ES-I3 (cell line): Measurements from ENCODE around the gene PRX.
"Not testable (repeated sequence)": the region's sequence is repeated elsewhere in the genome, so short reads cannot be mapped to it uniquely, and the experiment has no call there.

Source experiments
- H3K36me3 ChIP-seq: 2 replicates; pipeline ENCODE4 v1.6.1; 2013; ENCODE audit warnings: mild to moderate bottlenecking, low read length, control low read depth, moderate library complexity; ENCODE audit not compliant: insufficient read depth
- H3K4me1 ChIP-seq: 2 replicates; pipeline ENCODE4 v1.6.1; 2013; ENCODE audit warnings: mild to moderate bottlenecking, control low read depth, low read length; ENCODE audit not compliant: insufficient read depth
- H3K9ac ChIP-seq: 2 replicates; pipeline ENCODE4 v1.6.1; 2013; ENCODE audit warnings: low read depth, mild to moderate bottlenecking, low read length, moderate library complexity
- H3K9me3 ChIP-seq: 2 replicates; pipeline ENCODE4 v1.6.1; 2013; ENCODE audit warnings: mild to moderate bottlenecking, low read length, moderate library complexity; ENCODE audit not compliant: control insufficient read depth, insufficient read depth

Gene PRX

DNA sequence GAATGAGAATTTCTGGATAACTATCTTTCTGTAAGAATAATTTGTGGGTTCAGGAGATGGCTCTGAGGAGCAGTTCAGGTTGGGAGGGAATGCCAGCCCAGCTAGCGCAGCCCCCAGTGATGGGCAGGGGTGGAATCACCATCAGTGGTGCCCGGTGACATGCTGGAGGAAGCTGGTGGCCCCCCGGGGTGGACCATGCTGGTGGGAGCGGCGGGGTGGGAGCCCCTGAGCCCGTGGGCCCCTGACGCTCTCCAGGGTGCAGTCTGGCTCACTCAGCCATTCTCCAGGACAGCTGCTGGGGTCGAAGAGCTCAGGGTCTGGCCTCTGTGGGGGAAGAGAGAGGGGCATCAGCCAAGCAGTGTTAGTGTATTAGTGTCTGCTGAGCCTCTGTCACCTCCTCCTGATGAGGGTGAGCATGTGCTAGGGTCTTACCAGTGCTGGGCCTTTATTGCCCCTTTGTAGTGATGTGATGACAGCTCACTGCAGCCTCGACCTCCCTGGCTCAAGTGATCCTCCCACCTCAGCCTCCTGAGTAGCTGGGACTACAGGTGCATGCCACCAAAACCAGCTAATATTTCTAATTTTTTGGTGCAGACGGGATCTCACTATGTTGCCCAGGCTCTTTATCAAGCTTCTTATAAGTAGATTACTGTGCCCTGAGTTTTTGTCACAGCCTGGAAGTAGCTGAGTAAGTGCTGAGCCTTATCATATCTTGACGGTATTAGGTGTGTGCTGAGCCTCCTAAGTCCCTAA, 33.6 kb downstream of the PRX start:
- no peaks in the 10 kb centered on the region; the same call in 1 of the 2 replicates for H3K4me1 ChIP-seq
- no peak overlapping the region for H3K9ac ChIP-seq
- H3K36me3 ChIP-seq = peaks cover 5% of the 10 kb centered on the region; the same call in 1 of the 2 replicates
- H3K9me3 ChIP-seq = no peaks in the 10 kb centered on the region

DNA sequence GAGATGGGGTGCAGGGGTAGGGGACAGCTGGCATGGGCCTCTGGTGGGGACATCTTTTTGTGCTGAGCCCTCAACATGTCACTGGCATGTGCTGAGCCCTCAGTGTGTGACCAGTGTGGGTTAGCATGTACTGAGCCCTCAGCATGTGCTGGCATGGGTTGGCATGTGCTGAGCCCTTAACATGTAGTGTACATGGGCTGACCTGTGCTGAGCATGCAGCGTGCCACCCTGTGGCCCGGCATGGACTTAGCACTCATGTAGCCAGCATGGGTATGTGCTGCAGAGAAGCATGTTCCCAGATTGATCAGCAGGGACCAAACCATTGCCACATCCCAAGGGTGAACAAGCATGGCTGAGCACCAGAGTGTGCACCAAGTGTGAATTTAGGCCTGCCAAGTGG, 34.7 kb downstream of the PRX start:
- Histone ChIP-seq H3K9ac (no peak overlapping the region), H3K4me1 (no peaks in the 10 kb centered on the region), H3K36me3 (peaks cover 5% of the 10 kb centered on the region), H3K9me3 (no peaks in the 10 kb centered on the region)

DNA sequence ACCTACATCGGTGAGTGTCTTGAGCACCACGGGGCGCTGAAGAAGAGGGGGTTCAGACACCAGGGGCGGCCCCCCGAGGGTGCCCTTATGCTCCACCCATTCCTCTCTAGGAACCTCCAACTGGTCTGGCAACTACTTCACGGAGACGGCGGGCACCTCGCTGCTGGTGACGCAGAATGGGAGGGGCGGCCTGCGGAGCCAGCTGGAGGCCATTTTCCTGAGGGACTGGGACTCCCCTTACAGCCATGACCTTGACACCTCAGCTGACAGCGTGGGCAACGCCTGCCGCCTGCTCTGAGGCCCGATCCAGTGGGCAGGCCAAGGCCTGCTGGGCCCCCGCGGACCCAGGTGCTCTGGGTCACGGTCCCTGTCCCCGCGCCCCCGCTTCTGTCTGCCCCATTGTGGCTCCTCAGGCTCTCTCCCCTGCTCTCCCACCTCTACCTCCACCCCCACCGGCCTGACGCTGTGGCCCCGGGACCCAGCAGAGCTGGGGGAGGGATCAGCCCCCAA, 35.2 kb downstream of the PRX start:
- Histone ChIP-seq H3K36me3 (peaks cover 5% of the 10 kb centered on the region), H3K4me1 (no peaks in the 10 kb centered on the region), H3K9ac (no peak overlapping the region), H3K9me3 (no peaks in the 10 kb centered on the region)

DNA sequence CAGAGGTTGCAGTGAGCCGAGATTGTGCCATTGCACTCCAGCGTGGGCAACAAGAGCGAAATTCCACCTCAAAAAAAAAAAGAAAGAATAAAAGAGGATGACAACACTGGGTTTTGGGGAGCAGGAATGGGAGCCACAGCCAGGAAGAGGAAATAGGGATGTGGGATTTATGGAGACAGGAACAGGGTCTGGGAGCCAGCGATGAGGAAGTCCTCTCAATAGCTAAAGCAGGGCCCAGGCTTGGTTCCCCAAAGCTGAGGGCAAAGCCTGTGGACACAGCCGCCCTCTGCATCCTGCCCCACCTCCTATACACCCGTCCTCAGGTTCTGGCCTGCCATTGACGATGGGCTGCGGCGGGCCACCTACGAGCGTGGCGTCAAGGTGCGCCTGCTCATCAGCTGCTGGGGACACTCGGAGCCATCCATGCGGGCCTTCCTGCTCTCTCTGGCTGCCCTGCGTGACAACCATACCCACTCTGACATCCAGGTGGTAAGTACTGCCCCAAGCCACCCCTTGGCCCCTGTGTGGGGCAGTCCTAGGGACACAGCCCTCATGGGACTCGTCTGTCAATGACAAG, 36.8 kb downstream of the PRX start:
- Histone ChIP-seq H3K9me3 (no peaks in the 10 kb centered on the region), H3K36me3 (peaks cover 12% of the 10 kb centered on the region), H3K4me1 (no peaks in the 10 kb centered on the region), H3K9ac (no peak overlapping the region)

DNA sequence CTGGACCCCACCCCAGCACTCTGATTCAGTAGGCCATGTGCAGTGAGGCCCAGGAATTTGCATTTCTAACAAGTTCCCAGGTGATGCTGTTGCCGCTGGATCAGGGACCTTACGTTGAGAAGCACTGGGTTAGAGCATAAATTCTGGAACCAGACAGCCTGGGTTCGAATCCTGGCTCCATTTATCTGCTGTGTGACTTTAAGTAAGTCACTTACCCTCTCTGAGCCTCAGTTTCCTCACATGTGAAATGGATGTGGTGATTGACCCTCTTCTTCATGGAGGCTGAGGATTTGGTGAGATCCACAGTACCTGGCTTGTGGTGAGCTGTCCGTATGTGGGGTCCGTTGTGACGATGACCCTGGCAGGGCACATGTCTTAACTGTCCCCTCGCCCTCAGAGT, 39.1 kb downstream of the PRX start:
- Histone ChIP-seq H3K9me3 (no peaks in the 10 kb centered on the region), H3K36me3 (peaks cover 19% of the 10 kb centered on the region), H3K4me1 (no peaks in the 10 kb centered on the region), H3K9ac (no peak overlapping the region)

DNA sequence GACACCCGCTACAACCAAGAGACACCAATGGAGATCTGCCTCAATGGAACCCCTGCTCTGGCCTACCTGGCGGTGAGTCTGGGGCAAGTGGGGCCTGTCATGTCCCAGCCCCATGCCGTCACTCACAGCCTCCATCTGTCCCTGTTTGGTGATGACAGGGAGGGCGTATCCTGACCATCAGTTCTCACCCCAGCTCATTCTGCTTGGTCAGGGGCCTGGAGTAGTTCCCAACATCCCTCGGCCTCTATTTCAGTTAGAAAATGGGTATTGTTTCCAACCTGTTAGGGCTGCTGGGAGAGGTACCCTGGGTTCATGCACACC, 41.4 kb downstream of the PRX start:
- H3K9ac ChIP-seq = no peak overlapping the region
- H3K36me3 ChIP-seq = peaks cover 19% of the 10 kb centered on the region
- no peaks in the 10 kb centered on the region for H3K9me3 ChIP-seq

DNA sequence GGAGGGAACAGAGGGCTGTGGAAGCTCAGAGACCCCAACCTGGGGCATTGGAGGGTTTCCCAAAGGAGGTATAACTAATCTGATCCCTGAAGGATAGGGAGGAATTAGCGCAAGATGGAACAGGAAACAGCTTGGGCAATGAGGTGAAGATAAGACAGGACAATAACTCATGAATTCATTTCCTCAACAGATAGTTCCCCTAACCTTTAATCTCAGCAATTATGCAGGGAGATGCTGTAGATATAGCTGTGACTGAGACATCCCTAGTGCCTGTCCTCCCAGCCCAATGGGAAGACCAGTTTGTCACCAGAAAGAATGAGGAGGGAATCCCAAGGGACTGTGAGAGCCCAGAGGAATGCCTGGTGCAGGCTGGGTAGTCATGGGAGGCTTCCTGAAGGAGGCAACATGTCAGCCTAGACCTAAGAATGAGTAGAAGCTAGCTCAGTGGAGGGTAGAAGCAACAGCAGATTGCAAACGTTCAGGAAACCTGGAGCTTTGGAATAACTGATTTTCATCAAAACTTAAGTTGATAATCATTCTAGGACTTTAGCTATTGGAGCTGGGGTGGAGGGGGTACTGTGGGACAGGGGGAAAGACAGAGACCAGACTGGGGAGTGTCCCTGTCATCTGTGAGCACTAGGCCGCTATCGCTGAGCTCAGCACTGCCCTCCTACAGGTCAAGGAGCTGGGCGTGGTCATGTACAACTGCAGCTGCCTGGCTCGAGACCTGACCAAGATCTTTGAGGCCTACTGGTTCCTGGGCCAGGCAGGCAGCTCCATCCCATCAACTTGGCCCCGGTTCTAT, 42.0 kb downstream of the PRX start:
- Histone ChIP-seq H3K4me1 (peaks cover 7% of the 10 kb centered on the region; the same call in 1 of the 2 replicates), H3K9ac (no peak overlapping the region), H3K9me3 (no peaks in the 10 kb centered on the region), H3K36me3 (peaks cover 19% of the 10 kb centered on the region)

More for the DNA sequence above, 41.4 kb downstream of the PRX start:
- H3K4me1 ChIP-seq = peaks cover 5% of the 10 kb centered on the region; the same call in 1 of the 2 replicates

DNA sequence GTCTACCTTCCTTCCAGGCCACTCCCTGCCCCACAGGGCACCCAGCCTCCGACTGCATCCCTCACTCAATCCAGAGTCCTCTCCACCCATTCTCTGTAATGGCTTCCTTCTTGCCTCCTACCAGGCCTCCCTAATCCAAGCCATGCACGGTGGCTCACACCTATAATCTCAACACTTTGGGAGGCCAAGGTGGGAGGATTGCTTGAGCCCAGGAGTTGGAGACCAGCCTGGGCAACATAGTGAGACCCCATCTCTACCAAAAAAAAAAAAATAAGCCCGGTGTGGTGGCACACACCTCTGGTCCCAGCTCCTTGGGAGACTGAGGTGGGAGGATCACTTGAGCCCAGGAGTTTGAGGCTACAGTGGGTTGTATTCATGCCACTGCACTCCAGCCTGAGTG, 42.9 kb downstream of the PRX start:
- not testable (repeated sequence) for H3K9ac ChIP-seq, H3K9me3 ChIP-seq, H3K4me1 ChIP-seq
- peaks cover 19% of the 10 kb centered on the region for H3K36me3 ChIP-seq

DNA sequence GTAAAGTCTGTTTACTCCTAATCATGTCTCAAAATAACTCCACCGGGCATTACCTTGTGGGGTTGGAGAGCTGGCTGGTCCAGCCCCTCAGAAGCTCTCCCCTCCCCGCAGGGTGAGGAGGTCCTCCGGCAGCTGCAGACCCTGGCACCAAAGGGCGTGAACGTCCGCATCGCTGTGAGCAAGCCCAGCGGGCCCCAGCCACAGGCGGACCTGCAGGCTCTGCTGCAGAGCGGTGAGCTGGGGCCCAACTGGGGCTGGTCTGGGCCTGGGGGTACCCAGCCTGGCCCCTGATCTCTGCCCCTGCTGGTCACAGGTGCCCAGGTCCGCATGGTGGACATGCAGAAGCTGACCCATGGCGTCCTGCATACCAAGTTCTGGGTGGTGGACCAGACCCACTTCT, 43.4 kb downstream of the PRX start:
- Histone ChIP-seq H3K4me1 (peaks cover 9% of the 10 kb centered on the region; the same call in 1 of the 2 replicates), H3K9ac (no peak overlapping the region), H3K36me3 (peaks cover 19% of the 10 kb centered on the region), H3K9me3 (no peaks in the 10 kb centered on the region)

DNA sequence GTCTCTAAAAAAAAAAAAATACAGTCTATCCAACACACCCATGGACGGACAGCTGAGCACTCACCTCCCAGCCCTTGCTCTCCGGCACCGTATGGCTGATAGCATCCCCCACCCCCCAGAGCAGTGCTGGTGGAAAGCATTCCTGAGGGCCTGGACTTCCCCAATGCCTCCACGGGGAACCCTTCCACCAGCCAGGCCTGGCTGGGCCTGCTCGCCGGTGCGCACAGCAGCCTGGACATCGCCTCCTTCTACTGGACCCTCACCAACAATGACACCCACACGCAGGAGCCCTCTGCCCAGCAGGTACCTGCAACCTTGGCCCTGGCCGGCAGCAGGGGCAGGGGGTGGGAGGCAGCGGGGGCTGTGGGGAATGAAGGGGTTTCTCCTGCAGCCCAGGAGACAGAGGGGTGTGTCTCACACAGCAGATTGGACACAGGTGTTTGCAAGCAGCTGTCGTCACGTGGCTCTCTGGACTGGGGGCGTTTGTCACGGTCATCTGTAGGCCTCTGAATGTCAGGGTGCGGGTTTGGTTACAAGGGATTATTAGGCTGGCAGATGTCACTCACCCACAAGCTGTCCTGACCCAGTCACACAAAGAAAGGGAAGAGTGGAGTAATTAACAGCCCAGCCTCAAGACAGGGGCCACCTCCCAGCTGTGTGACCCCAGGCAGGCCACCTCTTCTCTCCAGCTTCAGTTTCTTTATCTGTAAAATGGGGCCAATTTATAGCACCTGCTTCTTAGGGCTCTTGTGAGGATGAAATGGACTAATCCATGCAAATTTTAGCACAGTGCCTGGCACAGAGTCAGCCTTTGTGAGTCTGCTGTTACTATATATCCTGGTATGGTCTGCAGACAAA, 45.4 kb downstream of the PRX start:
- H3K4me1 ChIP-seq = peaks cover 9% of the 10 kb centered on the region; the same call in 1 of the 2 replicates
- H3K9ac ChIP-seq = no peak overlapping the region
- H3K36me3 ChIP-seq = peaks cover 19% of the 10 kb centered on the region
- H3K9me3 ChIP-seq = no peaks in the 10 kb centered on the region

DNA sequence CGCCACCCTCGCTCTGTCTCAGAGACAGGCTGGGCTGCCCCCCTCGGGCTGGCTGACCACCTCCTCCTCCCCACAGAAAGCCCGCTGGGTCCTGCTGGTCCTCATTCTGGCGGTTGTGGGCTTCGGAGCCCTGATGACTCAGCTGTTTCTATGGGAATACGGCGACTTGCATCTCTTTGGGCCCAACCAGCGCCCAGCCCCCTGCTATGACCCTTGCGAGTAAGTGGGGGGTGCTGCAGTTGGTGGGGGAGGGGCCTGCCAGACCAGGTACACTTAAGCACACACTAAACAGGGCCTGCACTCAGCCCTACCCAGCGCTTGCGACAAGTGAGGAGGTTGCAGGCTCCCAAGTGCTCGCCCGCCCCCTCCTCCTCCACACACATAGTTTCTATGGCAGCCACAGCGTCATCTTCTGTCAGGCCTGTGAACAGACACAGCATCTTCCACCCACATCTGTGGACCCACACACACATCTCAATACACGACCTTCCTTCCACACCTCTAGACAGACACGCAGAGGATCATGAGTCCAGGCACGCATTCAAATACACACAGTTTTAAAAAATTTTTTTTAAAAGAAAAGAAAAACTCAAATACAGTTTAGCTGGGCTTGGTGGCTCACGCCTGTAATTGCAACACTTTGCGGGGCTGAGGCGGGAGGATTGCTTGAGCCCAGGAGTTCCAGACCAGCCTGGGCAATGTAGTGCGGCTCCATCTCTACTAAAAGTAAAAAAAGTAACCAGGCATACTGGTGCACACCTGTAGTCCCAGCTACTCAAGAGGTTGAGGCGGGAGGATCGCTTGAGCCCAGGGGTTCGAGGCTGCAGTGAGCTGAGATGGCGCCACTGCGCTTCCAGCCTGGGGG, 46.2 kb downstream of the PRX start:
- peak overlapping the region; percentile 66; the same call in 1 of the 2 replicates for H3K9ac ChIP-seq
- H3K4me1 ChIP-seq = peaks cover 9% of the 10 kb centered on the region; the same call in 1 of the 2 replicates

DNA sequence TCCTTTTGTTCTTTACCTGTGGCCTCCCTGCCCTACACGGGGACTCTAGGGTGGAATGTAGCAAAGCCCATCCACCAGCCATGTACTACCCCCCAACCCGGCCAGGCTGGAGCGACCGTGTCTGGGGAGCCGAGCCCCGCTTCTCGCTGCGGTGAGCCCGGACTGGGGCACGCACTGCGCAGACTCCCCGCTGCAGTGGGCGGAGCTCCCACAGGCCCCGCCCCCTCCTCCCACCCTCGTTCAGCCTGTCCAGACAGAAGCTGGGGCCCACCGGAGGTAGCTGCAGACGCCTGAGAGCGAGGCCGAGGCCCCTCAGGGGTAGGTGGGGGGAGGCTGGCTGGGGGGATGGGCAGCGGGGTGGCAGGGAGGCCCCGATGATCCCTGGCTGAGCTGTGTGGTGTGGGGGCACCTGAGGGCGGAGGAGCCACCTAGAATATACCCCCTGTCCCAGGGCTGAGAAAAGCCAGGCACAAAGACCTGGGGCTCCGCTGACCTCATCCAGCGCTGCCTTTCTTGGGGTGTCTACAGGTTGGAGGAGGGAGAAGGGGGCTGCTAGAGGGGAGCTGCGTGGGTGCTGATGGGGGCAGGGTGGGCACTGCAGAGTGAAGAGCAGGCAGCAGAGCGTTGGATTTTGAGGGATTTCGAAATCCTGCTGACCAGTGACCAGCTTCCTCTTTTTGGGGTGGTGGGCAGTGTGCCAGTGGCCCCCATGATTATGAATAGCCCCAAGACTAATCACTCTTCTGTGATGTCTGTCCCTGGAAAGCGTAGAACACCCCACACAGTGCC, 47.4 kb downstream of the PRX start:
- H3K36me3 ChIP-seq = peaks cover 12% of the 10 kb centered on the region
- peak overlapping the region; percentile 69 for H3K9ac ChIP-seq
- H3K4me1 ChIP-seq = peaks cover 9% of the 10 kb centered on the region; the same call in 1 of the 2 replicates
- no peaks in the 10 kb centered on the region for H3K9me3 ChIP-seq

More for the DNA sequence above, 46.2 kb downstream of the PRX start:
- Histone ChIP-seq H3K36me3 (peaks cover 14% of the 10 kb centered on the region), H3K9me3 (no peaks in the 10 kb centered on the region)
